ENCODE data around the gene A4GNT. TPM values are rescaled to one million over a fixed set of nuclear protein-coding genes. Genes with fewer than 3 reads are reported as not detected.
"Not testable (repeated sequence)": the region's sequence is repeated elsewhere in the genome, so short reads cannot be mapped to it uniquely, and the experiment has no call there.

A4GNT gene
- total RNA-seq, 1 donor, result not detected

- not testable (repeated sequence) for H3K4me3 ChIP-seq (ENCODE audit: low read length); H3K4me1 ChIP-seq (ENCODE audit: insufficient read depth, low read length); H3K27me3 ChIP-seq (ENCODE audit: insufficient read depth, low read length); H3K9me3 ChIP-seq (ENCODE audit: low read depth, low read length)
These were observed 30.7 kb downstream of the A4GNT start for GRCh38 chr3:138101351-138101940.

- no peaks in the 10 kb centered on the region for H3K9me3 ChIP-seq (ENCODE audit: low read depth, low read length)
- no peaks in the 10 kb centered on the region for H3K27me3 ChIP-seq (ENCODE audit: insufficient read depth, low read length)
- H3K4me1 ChIP-seq (ENCODE audit: insufficient read depth, low read length), result no peaks in the 10 kb centered on the region
- no peak overlapping the region for H3K4me3 ChIP-seq (ENCODE audit: low read length)
These were observed 32.8 kb downstream of the A4GNT start for GRCh38 chr3:138099417-138099816.

DNA sequence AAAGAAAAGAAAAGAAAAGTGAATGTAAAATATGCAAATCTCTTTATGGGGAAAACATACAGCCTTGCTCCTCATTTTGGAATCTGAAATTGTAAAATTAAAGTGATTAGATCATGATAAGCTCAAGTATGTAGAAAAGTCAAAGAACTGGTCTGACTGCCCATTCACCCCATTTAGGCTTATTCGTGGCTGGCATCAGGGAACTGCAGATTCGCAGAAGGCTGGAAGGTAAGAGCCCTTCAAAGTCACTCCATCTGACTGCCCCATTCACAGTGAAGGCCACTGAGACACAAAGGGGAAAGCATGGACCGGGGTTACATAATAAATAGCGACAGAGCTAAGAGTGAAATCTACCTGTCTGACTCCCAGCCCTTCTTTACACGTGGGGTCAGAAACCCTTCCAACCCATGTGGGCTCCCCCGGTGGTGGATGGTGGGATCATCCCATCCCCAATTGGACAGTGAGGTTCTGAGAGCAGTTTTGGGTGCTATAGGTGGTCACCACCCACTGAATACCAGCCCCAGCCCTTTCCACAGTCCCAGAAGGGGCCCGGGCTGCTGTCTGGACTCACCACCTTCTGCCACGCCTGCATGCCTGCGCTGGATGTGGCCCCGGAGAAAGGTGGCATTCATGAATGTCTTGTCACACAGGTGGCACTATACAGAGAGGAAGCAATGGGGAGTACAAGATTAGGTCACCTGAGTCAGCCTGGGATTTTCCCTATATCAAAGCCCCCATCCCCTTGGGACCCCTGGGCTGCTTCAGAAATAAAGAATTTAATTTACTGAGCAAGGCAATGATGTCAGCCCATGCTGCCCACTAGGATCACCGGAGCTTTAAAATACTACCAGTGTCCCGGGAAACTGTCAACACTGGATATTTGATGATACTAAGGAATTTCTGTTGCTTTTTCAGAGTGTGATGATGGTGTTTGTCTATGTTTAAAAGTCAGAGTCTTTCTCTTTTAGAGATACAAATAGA lies 34.7 kb downstream of the A4GNT start:
- Histone ChIP-seq H3K4me3 (ENCODE audit: low read length) (no peak overlapping the region), H3K9me3 (ENCODE audit: low read depth, low read length) (no peaks in the 10 kb centered on the region), H3K4me1 (ENCODE audit: insufficient read depth, low read length) (no peaks in the 10 kb centered on the region), H3K27me3 (ENCODE audit: insufficient read depth, low read length) (no peaks in the 10 kb centered on the region)

GRCh38 chr3:138093721-138094120 lies 38.5 kb downstream of the A4GNT start:
- H3K4me1 ChIP-seq (ENCODE audit: insufficient read depth, low read length), result no peaks in the 10 kb centered on the region
- no peaks in the 10 kb centered on the region for H3K9me3 ChIP-seq (ENCODE audit: low read depth, low read length)
- no peaks in the 10 kb centered on the region for H3K27me3 ChIP-seq (ENCODE audit: insufficient read depth, low read length)
- H3K4me3 ChIP-seq (ENCODE audit: low read length), result no peak overlapping the region

DNA sequence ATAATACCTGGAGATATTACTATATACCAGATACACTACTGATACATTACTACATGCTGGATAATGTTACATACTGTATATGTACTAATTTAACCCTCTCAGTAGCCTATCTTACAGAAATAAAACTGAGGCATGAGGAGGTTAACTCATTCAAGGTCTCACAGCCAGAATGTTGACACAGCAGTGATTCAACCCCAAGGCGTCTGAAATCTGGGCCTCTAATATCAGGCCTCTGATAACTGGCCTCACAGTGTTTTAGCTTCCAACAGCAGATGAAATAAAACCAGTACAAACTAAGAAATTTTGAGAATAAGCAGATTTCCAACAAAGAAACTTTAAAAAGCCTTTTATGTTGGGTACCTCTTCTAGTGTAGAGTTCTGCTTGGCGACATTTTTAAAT lies 40.2 kb downstream of the A4GNT start:
- Histone ChIP-seq H3K4me1 (ENCODE audit: insufficient read depth, low read length) (no peaks in the 10 kb centered on the region), H3K27me3 (ENCODE audit: insufficient read depth, low read length) (no peaks in the 10 kb centered on the region), H3K4me3 (ENCODE audit: low read length) (no peak overlapping the region), H3K9me3 (ENCODE audit: low read depth, low read length) (no peaks in the 10 kb centered on the region)

DNA sequence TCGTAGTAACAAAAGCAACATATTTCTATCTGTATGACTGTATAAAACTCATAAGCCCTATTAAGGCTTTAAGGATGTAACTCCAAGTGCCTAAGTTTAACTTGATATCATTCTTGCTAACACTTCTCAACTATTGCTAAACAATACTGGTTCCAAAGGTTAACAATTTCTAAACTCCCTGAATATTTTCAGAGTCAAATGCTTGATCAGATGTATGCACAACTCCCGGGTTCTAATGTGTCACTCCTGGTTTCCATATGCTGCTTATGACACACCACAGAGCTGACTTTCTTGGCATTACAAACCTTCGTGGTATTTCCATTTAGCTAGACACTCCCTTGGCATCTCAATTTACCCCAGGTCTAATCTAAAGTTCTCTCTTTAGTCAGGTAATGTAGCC lies 43.1 kb downstream of the A4GNT start:
- Histone ChIP-seq H3K4me1 (ENCODE audit: insufficient read depth, low read length) (no peaks in the 10 kb centered on the region), H3K9me3 (ENCODE audit: low read depth, low read length) (no peaks in the 10 kb centered on the region), H3K27me3 (ENCODE audit: insufficient read depth, low read length) (no peaks in the 10 kb centered on the region), H3K4me3 (ENCODE audit: low read length) (no peak overlapping the region)

DNA sequence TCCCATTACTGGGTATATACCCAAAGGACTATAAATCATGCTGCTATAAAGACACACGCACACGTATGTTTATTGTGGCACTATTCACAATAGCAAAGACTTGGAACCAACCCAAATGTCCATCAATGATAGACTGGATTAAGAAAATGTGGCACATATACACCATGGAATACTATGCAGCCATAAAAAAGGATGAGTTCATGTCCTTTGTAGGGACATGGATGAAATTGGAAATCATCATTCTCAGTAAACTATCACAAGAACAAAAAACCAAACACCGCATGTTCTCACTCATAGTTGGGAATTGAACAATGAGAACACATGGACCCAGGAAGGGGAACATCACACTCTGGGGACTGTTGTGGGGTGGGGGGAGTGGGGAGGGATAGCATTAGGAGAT lies 46.4 kb downstream of the A4GNT start:
- H3K9me3 ChIP-seq (ENCODE audit: low read depth, low read length); H3K27me3 ChIP-seq (ENCODE audit: insufficient read depth, low read length); H3K4me3 ChIP-seq (ENCODE audit: low read length); H3K4me1 ChIP-seq (ENCODE audit: insufficient read depth, low read length): not testable (repeated sequence)

GRCh38 chr3:138084196-138084595 lies 48.0 kb downstream of the A4GNT start:
- no peaks in the 10 kb centered on the region for H3K9me3 ChIP-seq (ENCODE audit: low read depth, low read length)
- H3K27me3 ChIP-seq (ENCODE audit: insufficient read depth, low read length), result no peaks in the 10 kb centered on the region
- no peak overlapping the region for H3K4me3 ChIP-seq (ENCODE audit: low read length)
- peaks cover 13% of the 10 kb centered on the region for H3K4me1 ChIP-seq (ENCODE audit: insufficient read depth, low read length)

- H3K9me3 ChIP-seq (ENCODE audit: low read depth, low read length), result no peaks in the 10 kb centered on the region
- no peak overlapping the region for H3K4me3 ChIP-seq (ENCODE audit: low read length)
- H3K4me1 ChIP-seq (ENCODE audit: insufficient read depth, low read length), result peaks cover 21% of the 10 kb centered on the region
- no peaks in the 10 kb centered on the region for H3K27me3 ChIP-seq (ENCODE audit: insufficient read depth, low read length)
These were observed 49.2 kb downstream of the A4GNT start for GRCh38 chr3:138082992-138083386.

GRCh38 chr3:138082085-138082991 lies 49.9 kb downstream of the A4GNT start:
- H3K27me3 ChIP-seq (ENCODE audit: insufficient read depth, low read length), result no peaks in the 10 kb centered on the region
- H3K9me3 ChIP-seq (ENCODE audit: low read depth, low read length), result no peaks in the 10 kb centered on the region
- peaks cover 21% of the 10 kb centered on the region for H3K4me1 ChIP-seq (ENCODE audit: insufficient read depth, low read length)
- H3K4me3 ChIP-seq (ENCODE audit: low read length), result no peak overlapping the region

DNA sequence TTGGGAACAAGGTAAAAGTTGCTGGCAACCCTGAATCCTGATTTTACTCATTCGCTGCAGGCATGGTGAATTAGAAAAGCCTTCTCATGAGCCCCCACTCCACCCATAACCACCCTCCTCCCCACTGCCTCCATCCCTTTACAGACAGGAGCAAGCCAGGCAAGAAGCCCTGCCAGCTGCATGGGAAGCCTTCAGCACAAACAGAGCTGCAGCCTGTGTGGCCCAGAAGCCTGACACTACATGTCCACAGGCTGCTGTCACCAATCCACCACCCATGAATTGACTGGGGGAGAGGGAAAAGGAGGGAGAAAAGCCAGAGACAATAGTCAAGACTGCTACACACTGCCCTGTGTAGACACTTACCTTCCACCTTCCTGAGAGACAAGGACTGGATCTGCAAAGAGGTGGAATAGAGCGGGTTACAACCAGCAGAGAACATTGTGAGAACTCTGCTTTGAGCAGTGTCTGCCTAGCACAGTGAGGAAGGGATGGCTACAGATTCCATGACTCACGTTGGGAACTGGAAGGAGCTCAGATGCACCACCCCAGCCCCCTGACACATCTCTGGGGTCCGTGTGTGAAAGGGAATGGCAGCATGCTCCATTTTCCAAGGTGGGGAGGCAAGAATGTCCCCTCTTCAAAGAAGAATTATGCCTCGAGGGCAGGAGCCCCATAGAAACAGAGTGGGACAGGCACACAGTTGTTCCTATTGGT lies 50.7 kb downstream of the A4GNT start:
- H3K4me1 ChIP-seq (ENCODE audit: insufficient read depth, low read length), result peaks cover 21% of the 10 kb centered on the region
- H3K27me3 ChIP-seq (ENCODE audit: insufficient read depth, low read length), result no peaks in the 10 kb centered on the region
- H3K9me3 ChIP-seq (ENCODE audit: low read depth, low read length), result no peaks in the 10 kb centered on the region
- no peak overlapping the region for H3K4me3 ChIP-seq (ENCODE audit: low read length)

DNA sequence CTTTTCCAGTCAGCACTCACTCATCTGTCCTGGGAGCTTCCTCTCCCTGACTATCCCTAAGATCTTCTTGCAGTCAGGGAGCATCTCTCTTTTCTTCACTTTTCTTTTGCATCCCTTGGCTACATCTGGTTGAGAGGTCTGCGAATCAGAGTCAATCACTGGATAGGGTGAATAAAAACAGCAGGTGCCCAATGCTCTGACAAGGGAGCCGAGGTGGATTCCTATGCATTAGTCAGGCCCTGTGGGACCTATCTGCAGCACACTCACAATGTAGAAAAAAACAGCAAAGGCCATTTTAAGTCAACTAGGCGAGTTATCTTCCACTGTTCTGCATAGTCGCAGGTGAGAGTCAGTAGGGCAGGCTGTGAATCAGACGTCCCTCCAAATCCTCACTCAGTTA lies 52.3 kb downstream of the A4GNT start:
- Histone ChIP-seq H3K4me1 (ENCODE audit: insufficient read depth, low read length) (peaks cover 21% of the 10 kb centered on the region), H3K27me3 (ENCODE audit: insufficient read depth, low read length) (no peaks in the 10 kb centered on the region), H3K9me3 (ENCODE audit: low read depth, low read length) (no peaks in the 10 kb centered on the region), H3K4me3 (ENCODE audit: low read length) (no peak overlapping the region)

DNA sequence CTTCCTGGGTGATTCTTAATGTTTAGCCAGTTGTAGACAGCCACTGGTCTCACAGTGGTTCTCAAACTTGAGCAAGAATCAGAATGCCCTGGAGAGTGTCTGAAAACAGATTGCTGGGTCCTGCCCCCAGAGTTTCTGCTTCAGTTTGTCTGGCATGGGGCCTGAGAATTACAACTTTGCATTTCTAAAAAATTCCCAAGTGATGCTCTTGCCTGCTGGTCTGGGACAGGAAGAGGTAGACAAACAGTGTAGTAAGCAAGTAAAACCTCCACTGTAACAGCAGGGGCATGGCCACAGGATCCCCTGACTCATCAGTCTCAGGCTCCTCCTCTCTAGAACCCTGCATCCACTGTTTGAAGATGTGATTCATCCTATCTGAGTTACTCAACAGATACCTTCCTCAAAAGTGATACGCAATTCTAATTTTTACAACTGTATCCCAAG lies 53.3 kb downstream of the A4GNT start:
- Histone ChIP-seq H3K4me1 (ENCODE audit: insufficient read depth, low read length) (peaks cover 21% of the 10 kb centered on the region), H3K4me3 (ENCODE audit: low read length) (no peak overlapping the region), H3K9me3 (ENCODE audit: low read depth, low read length) (no peaks in the 10 kb centered on the region), H3K27me3 (ENCODE audit: insufficient read depth, low read length) (no peaks in the 10 kb centered on the region)

- Histone ChIP-seq H3K4me3 (ENCODE audit: low read length) (no peak overlapping the region), H3K4me1 (ENCODE audit: insufficient read depth, low read length) (peaks cover 21% of the 10 kb centered on the region), H3K9me3 (ENCODE audit: low read depth, low read length) (no peaks in the 10 kb centered on the region), H3K27me3 (ENCODE audit: insufficient read depth, low read length) (no peaks in the 10 kb centered on the region)
These were observed 54.1 kb downstream of the A4GNT start for GRCh38 chr3:138078096-138078495.
